DLD1 (cell line): ENCODE measurements around the gene CFAP61.

ENCODE experiments used
- in situ Hi-C: cut with HindIII; loops from 2 replicates; pipeline ENCODE4 v1.10.0; 2017; ENCODE audit warnings: low sequenced_read_pairs

Gene CFAP61

GRCh38 chr20:20148779-20149178 lies 96.4 kb downstream of the CFAP61 start:
- in situ Hi-C loops: no loop called here

DNA sequence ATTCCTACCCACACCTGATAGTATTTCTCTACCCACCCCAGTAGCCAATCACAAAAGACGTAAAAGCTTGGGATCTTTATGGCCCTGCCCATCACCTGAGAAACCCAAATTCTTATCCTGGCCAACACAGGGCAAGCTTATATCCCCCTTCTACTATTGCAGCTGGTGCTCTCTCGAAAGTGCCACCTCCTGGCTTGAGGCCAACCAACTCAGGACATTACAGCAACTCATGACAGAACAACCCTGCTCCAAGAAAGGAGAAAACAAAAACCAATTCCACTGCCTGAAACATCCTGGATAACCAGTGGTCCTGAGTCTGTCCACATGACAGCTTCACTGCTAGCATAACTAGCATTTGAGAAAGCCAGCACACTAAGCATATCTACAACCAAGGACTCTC lies 97.9 kb downstream of the CFAP61 start:
- in situ Hi-C loops: no loop called here

DNA sequence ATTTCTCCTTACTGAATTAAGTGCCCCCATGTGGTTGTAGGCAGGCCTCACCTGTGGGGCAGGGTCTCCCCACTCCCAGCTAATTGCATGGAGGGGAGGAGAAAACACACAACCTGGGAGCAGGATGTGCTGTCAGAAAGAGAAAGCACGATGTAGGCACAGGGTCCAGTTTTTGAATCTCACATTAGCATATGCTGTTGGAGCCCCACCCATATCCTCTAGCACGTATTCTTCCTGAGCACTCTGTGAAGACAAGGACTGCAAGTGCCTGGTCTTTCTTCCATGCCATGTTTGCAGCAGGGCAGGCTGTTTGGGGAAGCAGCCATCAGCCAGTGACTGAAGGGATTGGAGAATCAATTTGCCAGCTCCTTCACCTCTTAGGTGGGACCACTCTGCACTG lies 108.2 kb downstream of the CFAP61 start:
- in situ Hi-C loops: no loop called here

DNA sequence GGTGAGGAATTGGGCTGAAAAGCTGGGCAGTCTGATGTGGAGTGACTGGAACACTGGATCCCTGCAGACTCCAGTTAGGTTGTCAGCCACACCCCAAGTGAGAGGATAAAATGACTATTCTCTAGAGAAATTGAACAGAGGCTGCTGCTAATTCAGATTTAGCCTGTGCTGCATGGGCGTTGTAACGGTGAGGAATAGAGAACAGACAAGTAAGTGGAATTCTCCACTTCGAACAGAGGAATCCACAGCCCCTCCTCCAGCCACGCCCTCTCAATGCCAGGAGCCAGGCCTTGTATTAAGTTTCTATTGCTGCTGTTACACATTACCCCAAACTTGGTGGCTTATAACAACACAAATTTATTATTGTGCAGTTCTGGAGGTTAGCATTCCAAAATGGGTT lies 109.3 kb downstream of the CFAP61 start:
- in situ Hi-C loops: no loop called here

DNA sequence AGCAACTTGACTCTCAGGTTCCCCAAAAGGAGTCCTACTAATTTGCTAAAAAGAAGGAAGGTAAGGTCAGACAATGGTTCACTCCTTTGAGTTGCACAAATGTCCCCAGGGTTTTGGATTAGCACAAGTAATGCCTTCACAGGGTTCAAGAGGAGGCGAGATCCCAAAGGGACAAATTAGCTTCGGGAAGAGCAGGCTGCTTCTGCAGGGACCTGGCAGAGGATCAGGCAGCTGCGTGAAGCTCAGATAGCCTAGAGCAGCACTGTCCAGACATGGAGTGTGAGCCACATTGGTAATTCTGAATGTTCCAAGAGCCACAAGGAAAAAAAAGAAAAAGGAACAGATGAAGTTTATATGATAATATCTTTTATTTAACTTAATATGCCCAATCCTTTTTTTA lies 115.4 kb downstream of the CFAP61 start:
- in situ Hi-C loops: no loop called here

DNA sequence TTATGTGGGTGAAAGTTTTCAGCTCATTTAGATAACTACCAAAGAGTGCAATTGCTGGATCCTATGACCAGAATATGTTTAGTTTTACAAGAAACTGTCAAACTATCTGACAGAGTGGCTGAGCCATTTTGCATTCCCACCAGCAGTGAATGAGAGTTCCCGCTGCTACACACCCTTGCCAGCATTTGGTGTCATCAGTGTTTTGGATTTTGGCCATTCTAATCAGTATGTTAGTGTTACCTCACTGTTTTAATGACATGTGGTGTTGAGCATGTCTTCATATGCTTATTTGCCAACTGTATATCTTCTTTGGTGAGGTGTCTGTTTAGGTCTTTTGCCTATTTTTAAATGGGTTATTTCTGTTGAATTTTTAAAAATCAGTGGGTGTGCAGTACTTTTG lies 120.9 kb downstream of the CFAP61 start:
- in situ Hi-C loops: no loop called here

DNA sequence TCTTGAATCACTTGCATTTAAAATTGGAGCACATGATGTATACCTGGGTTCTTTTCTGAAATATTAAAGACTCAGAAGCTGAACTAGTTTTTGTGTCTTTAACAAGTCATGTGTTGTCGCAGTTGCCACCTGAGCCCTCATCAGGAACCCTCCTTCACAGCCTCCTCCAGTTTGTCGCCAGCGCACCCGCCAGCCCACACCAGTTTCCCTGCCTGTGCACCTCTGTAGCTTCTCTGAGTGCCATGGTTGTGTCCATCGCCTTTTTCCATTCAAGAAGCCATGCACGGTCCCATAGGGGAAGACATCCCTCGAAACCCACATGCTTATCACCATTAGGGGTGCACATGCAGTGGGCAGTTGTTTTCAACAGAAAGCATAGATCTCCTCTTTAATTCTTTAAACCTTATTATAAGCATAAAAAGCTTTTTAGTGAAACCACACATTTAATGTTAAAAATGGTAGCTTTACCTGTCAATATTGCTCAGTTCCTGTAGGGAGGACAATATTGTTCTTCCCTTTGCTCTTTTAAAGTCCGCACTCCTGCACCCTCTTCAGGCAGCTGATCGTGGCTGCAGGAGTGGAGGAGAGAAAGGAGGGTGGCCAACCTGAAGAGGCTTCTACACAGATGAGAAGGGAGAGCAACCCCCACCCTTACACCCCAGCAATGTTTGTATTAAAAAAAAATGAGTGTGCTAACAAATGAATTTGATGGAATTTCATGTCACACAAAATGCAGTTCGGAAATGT lies 121.9 kb downstream of the CFAP61 start:
- in situ Hi-C loops: no loop called here

- in situ Hi-C loops: no loop called here
Observed at GRCh38 chr20:20181322-20181721, 129.0 kb downstream of the CFAP61 start.

DNA sequence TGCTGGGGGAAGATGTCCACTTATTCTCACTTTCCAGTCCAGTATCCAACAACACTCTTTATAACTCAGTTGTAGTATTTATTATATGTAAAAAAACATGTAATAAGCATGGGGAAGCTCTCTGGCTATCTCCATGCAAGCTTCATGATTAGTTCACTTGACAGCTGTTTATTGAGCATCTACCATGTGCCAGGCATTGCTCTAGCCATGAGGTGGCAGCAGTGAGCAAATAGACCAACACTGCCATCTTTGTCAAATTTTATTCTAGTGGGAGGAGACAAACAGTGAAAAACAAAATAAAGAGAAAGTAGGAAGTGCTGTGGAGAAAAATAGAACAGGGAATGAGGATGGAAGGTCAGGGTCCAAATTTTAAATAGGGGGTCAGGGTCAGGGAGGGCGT lies 131.8 kb downstream of the CFAP61 start:
- in situ Hi-C loops: no loop called here

- in situ Hi-C loops: no loop called here
Observed at GRCh38 chr20:20184706-20185105, 132.4 kb downstream of the CFAP61 start.

DNA sequence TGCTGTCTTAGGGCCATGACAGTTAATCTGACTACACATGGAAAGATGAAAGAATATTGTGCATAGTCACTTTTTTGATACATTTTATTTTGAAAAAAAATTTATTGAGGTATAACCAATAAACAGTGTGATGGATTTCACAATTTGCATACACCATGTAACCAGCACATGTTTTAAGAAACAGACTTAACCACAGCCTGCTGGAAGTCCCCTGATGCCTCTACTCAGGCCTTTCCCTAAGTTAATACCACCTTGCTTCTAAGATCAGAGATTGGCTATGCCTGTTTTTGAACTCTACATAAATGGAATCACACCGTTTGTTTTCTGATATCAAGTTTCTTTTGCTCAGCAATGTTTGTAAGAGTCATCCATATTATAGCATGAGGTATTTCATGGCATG lies 136.3 kb downstream of the CFAP61 start:
- in situ Hi-C loops: no loop called here

DNA sequence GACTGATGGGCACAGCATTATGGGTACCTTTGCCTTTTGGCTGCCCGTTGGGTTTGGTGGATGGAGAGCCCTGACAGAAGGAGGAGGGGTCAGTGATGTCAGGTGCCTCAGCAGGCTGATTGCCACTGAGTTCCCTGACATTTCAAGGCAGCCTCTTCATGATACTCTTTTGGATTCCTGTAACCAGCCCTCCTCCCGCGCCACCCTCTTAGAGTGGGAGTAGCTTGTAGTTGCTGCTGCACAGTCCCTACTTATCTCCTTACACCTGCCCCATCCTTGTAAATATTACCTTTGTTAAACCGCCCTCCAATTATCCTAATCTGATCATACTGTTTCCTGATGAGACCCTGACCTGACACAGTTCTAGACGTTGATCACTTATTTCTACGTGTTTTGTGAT lies 140.0 kb downstream of the CFAP61 start:
- in situ Hi-C loops: no loop called here

DNA sequence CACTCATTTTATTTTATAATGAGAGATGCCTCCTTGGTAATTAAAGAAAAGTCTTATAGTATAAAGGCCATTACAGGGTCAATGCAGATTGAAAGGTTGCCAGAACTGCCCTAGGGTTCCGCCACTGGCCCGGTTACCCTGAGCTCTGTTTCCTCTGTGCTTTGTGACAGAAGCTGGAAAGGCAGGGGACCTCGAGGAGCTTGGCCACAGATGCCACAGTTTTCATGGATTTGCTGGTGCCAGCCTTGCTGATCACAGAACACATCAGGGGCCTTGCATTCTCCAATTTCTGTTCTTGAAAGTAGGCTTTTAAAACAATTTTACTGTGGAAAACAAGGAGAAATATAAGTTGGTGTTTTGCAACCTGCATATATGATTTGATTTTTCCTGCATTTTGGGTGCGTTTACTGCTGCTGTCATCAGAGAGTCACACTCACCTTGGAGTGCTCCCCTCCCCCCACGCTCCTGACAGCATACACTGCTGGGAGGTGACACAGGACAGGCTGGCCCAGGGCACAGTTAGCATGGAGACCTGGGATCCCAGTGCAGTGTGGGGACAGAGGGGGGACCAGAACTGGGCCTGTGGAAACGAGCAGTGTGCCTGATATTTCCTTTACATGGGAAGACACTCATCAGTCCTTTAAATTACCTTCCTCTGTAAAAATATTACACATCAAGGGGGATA lies 142.8 kb downstream of the CFAP61 start:
- in situ Hi-C loops: no loop called here

- in situ Hi-C loops: no loop called here
Observed at GRCh38 chr20:20196610-20197009, 144.3 kb downstream of the CFAP61 start.

DNA sequence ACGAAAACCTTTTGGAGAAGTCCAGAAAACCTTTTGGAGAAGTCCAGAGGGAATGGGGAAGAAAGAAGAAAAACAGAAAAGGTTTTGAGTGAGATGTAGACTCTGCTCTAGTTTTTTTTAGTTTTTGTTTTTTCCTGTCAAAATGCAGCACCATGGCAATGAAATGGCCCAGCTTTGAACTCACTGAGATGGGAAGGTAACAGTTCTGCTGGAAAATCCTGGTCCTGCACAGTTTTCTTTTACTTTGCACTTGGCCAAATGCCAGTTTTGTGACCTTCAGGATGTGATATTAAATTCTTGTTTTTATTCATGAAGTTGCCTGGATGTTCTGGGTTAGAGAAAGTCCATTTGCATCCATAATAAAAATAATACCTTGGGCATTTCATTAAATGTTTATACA lies 145.7 kb downstream of the CFAP61 start:
- in situ Hi-C loops: no loop called here

GRCh38 chr20:20199361-20200160 lies 147.2 kb downstream of the CFAP61 start:
- in situ Hi-C loops: no loop called here

DNA sequence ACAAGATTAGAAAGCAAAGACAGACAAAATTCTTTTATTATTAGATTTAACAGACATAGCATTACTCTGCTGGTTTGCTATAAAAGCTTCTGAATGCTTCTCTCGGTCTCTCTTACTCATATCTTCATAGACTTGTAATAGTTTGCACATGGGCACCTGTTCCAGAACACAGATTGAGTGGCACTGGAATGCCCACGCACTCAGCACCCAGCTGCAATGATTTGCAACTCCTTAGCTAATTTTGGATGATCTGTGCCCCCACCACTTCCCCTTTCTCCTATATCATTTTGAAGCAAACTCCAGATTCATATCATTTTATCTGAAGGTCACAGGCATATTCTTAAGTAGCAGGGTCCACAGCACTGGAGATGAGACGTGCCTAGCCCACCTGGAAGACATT lies 148.8 kb downstream of the CFAP61 start:
- in situ Hi-C loops: no loop called here

DNA sequence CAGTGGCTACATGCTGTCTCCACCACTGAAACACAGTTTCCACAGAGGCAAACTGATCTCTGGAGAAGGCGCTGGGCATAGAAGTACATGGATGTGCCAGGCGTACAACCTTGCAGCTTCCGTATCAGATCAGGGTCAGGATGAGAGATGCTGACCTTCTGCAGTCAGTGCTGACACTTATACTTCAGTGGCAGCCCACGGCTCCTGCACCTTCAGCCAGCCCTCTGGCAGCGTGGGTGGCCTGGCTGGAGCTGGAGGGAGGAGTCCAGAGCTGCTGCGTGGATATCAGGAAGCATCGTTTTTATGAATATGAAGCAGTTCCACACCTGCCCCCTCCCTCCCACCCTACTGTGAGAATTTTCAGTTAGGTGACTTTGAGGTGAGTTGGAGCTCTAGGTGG lies 149.3 kb downstream of the CFAP61 start:
- in situ Hi-C loops: no loop called here

GRCh38 chr20:20202768-20203167 lies 150.4 kb downstream of the CFAP61 start:
- in situ Hi-C loops: no loop called here

GRCh38 chr20:20203784-20204183 lies 151.5 kb downstream of the CFAP61 start:
- in situ Hi-C loops: no loop called here

- in situ Hi-C loops: no loop called here
Observed at GRCh38 chr20:20204256-20204655, 151.9 kb downstream of the CFAP61 start.
